Upper lobe of right lung (tissue), 1 donor: Measurements from ENCODE around the gene RUNX1. TPM values are rescaled to one million over a fixed set of nuclear protein-coding genes. Genes with fewer than 3 reads are reported as not detected.

Source experiments
- ATAC-seq: fragments of 200-7000 bp; cut with Tn5 transposase; one replicate; pipeline ENCODE4 v1.9.1; 2020; ENCODE audit warnings: mild to moderate bottlenecking, moderate library complexity
- DNase-seq: peaks from one replicate; pipeline ENCODE4 v3.0.0-alpha.2; 2020
- H3K27ac ChIP-seq: fragments of 200-600 bp; one replicate; pipeline ENCODE4 v1.8.0; 2022
- H3K27me3 ChIP-seq: fragments of 200-600 bp; one replicate; pipeline ENCODE4 v1.8.0; 2022; ENCODE audit warnings: mild to moderate bottlenecking
- H3K36me3 ChIP-seq: fragments of 200-600 bp; one replicate; pipeline ENCODE4 v1.8.0; 2022
- H3K4me1 ChIP-seq: fragments of 200-600 bp; one replicate; pipeline ENCODE4 v1.8.0; 2022
- H3K4me3 ChIP-seq: fragments of 200-600 bp; one replicate; pipeline ENCODE4 v1.8.0; 2022; ENCODE audit warnings: mild to moderate bottlenecking
- H3K9me3 ChIP-seq: fragments of 200-600 bp; one replicate; pipeline ENCODE4 v1.8.0; 2022
- CTCF ChIP-seq: fragments of 200-600 bp; IDR thresholded peaks from one replicate; pipeline ENCODE4 v1.8.0; 2022; ENCODE audit warnings: antibody characterized with exemption
- intact Hi-C: fragments of 100-400 bp; cut with DNase I; formaldehyde crosslinking; loops from one replicate; pipeline ENCODE4 v1.11.0; 2022
- total RNA-seq: library from RNA; stranded (reverse); fragmentation: NEBNext Ultra II Directional; extraction: Animal tissue kit (Norgen Biotek cat#: 25700); gene quantifications from one replicate; pipeline ENCODE4 v1.2.1, GENCODE V29; 2021
- donor health status: DM: no; HTN: yes; CAD: no; lungs with severe emphysema.

RUNX1 gene
- total RNA-seq, 1 donor from 2014 or later: 86.9 TPM

GRCh38 chr21:34949030-34949429 is 100.1 kb downstream of the RUNX1 start:
- H3K9me3 ChIP-seq: no peaks in the 10 kb centered on the region
- intact Hi-C loops: no loop called here
- no peaks in the 10 kb centered on the region for H3K36me3 ChIP-seq
- DNase-seq: no peak
- no peak for TF ChIP-seq CTCF
- no peaks in the 10 kb centered on the region for H3K4me1 ChIP-seq
- H3K4me3 ChIP-seq: no peak overlapping the region
- ATAC-seq: no peak
- no peak overlapping the region for H3K27ac ChIP-seq
- H3K27me3 ChIP-seq: no peaks in the 10 kb centered on the region

GRCh38 chr21:34948157-34948556 is 100.9 kb downstream of the RUNX1 start:
- H3K27ac ChIP-seq: no peak overlapping the region
- no peaks in the 10 kb centered on the region for H3K27me3 ChIP-seq
- TF ChIP-seq CTCF: no peak
- DNase-seq: no peak
- no peaks in the 10 kb centered on the region for H3K9me3 ChIP-seq
- ATAC-seq: no peak
- no peaks in the 10 kb centered on the region for H3K4me1 ChIP-seq
- intact Hi-C loops: no loop called here
- no peaks in the 10 kb centered on the region for H3K36me3 ChIP-seq
- no peak overlapping the region for H3K4me3 ChIP-seq

- H3K9me3 ChIP-seq: no peaks in the 10 kb centered on the region
- no peak overlapping the region for H3K4me3 ChIP-seq
- H3K4me1 ChIP-seq: no peaks in the 10 kb centered on the region
- DNase-seq (no peak), ATAC-seq (no peak)
- no peaks in the 10 kb centered on the region for H3K36me3 ChIP-seq
- TF ChIP-seq CTCF: no peak
- intact Hi-C loops: no loop called here
- no peak overlapping the region for H3K27ac ChIP-seq
- no peaks in the 10 kb centered on the region for H3K27me3 ChIP-seq
Measured at GRCh38 chr21:34946916-34947534, 102.1 kb downstream of the RUNX1 start.

GRCh38 chr21:34946385-34946840 is 102.7 kb downstream of the RUNX1 start:
- H3K4me3 ChIP-seq: no peak overlapping the region
- no peak for TF ChIP-seq CTCF
- ATAC-seq (peak; percentile 73), DNase-seq (no peak)
- no peak overlapping the region for H3K27ac ChIP-seq
- H3K27me3 ChIP-seq: no peaks in the 10 kb centered on the region
- H3K4me1 ChIP-seq: no peaks in the 10 kb centered on the region
- no peaks in the 10 kb centered on the region for H3K36me3 ChIP-seq
- no peaks in the 10 kb centered on the region for H3K9me3 ChIP-seq
- intact Hi-C loops: no loop called here

- no peak overlapping the region for H3K27ac ChIP-seq
- intact Hi-C loops: no loop called here
- no peaks in the 10 kb centered on the region for H3K36me3 ChIP-seq
- TF ChIP-seq CTCF: no peak
- no peaks in the 10 kb centered on the region for H3K4me1 ChIP-seq
- ATAC-seq (no peak), DNase-seq (no peak)
- H3K9me3 ChIP-seq: no peaks in the 10 kb centered on the region
- no peak overlapping the region for H3K4me3 ChIP-seq
- H3K27me3 ChIP-seq: no peaks in the 10 kb centered on the region
Measured at GRCh38 chr21:34945288-34945687, 103.8 kb downstream of the RUNX1 start.
